SK-N-SH (cell line): ENCODE data around the gene SMAD7. TPM values are rescaled to one million over a fixed set of nuclear protein-coding genes. Genes with fewer than 3 reads are reported as not detected.

ENCODE experiments used
- CTCF ChIA-PET: fragments of 300-600, 350-600 bp; formaldehyde crosslinking; extraction: SDS; loops from one replicate; lab custom pipeline; 2021; lab: Yijun Ruan, JAX
- POLR2A ChIA-PET: fragments of 350-600 bp; sonication (Branson Sonifier 250); formaldehyde crosslinking; extraction: SDS; loops from one replicate; lab custom pipeline; 2020; ENCODE audit warnings: antibody characterized with exemption, inconsistent platforms; lab: Yijun Ruan, JAX
- DNase-seq: peaks from one replicate; pipeline ENCODE4 v3.0.0; 2012
- H2AFZ ChIP-seq: fragments of 200-600 bp; sonication (generic); 2 replicates; pipeline ENCODE4 v1.8.1; 2016; ENCODE audit warnings: antibody characterized with exemption, mild to moderate bottlenecking, low read depth
- H3F3A ChIP-seq: fragments of 200-600 bp; sonication (generic); replicated peaks from 2 replicates; pipeline ENCODE3; 2016; ENCODE audit warnings: antibody characterized with exemption, mild to moderate bottlenecking; ENCODE audit not compliant: insufficient read depth
- H3K27ac ChIP-seq, 2 experiments: fragments of 200-500 bp in 1 of 2; fragments of 200-600 bp in 1 of 2; sonication (Bioruptor generic) in 1 of 2; sonication (generic), shearing (Covaris generic) in 1 of 2; 2 replicates each; pipeline versions ENCODE4 v1.5.1 to v1.6.1; 2014 to 2016; ENCODE audit warnings: low read depth in 2 of 2, inconsistent platforms in 1 of 2, low read length in 1 of 2, mild to moderate bottlenecking in 1 of 2, mixed read lengths in 1 of 2
- H3K27me3 ChIP-seq: fragments of 200-600 bp; sonication (generic), shearing (Covaris generic); 2 replicates; pipeline ENCODE4 v1.6.1; 2016; ENCODE audit warnings: mixed run types; ENCODE audit not compliant: insufficient read depth
- H3K36me3 ChIP-seq, 2 experiments: fragments of 200-500 bp in 1 of 2; fragments of 200-600 bp in 1 of 2; sonication (Bioruptor generic) in 1 of 2; sonication (generic) in 1 of 2; replicated peaks in 1 of 2; 2 replicates each; pipeline versions ENCODE3 to v1.5.1; 2014 to 2016; ENCODE audit warnings: low read length in 1 of 2, mild to moderate bottlenecking in 1 of 2; ENCODE audit not compliant: insufficient read depth in 2 of 2, control insufficient read depth in 1 of 2
- H3K4me1 ChIP-seq, 2 experiments: fragments of 200-500 bp in 1 of 2; fragments of 200-600 bp in 1 of 2; sonication (Bioruptor generic) in 1 of 2; sonication (generic), shearing (Covaris generic) in 1 of 2; 2 replicates each; pipeline versions ENCODE4 v1.5.1 to v1.6.1; 2014 to 2016; ENCODE audit warnings: low read depth in 1 of 2, low read length in 1 of 2, mixed run types in 1 of 2; ENCODE audit not compliant: insufficient read depth in 2 of 2, control insufficient read depth in 1 of 2
- H3K4me2 ChIP-seq: fragments of 200-600 bp; sonication (generic), shearing (Covaris generic); 2 replicates; pipeline ENCODE4 v1.6.1; 2017; ENCODE audit warnings: mixed run types
- H3K4me3 ChIP-seq, 2 experiments: fragments of 200-500 bp in 1 of 2; fragments of 200-600 bp in 1 of 2; sonication (Bioruptor generic) in 1 of 2; sonication (generic), shearing (Covaris generic) in 1 of 2; 2 replicates each; pipeline versions ENCODE4 v1.5.1 to v1.8.1; 2014 to 2016; ENCODE audit warnings: low read depth in 2 of 2, inconsistent platforms in 1 of 2, low read length in 1 of 2, mild to moderate bottlenecking in 1 of 2, mixed read lengths in 1 of 2, moderate library complexity in 1 of 2
- H3K79me2 ChIP-seq: fragments of 200-600 bp; sonication (generic); 2 replicates; pipeline ENCODE4 v1.8.1; 2017; ENCODE audit warnings: mild to moderate bottlenecking; ENCODE audit not compliant: insufficient read depth
- H3K9ac ChIP-seq: fragments of 200-600 bp; sonication (generic); 2 replicates; pipeline ENCODE4 v1.6.1; 2017; ENCODE audit warnings: mixed run types
- H3K9me2 ChIP-seq: fragments of 200-600 bp; sonication (generic); 2 replicates; pipeline ENCODE4 v1.6.1; 2017; ENCODE audit warnings: mixed run types
- H3K9me3 ChIP-seq: fragments of 200-600 bp; sonication (generic); 2 replicates; pipeline ENCODE4 v1.6.1; 2017; ENCODE audit warnings: mixed run types, mild to moderate bottlenecking, moderate library complexity
- H4K20me1 ChIP-seq: fragments of 200-600 bp; sonication (generic); 2 replicates; pipeline ENCODE4 v1.6.1; 2017; ENCODE audit warnings: mild to moderate bottlenecking, mixed run types; ENCODE audit not compliant: insufficient read depth
- CHD2 ChIP-seq: fragments of 150-350 bp; IDR thresholded peaks from 2 replicates; pipeline ENCODE4 v1.6.1; 2018; ENCODE audit warnings: low read length; ENCODE audit not compliant: partially characterized antibody
- ELF1 ChIP-seq: IDR thresholded peaks from 2 replicates; pipeline ENCODE4 v1.4.0; 2012
- EP300 ChIP-seq, 2 experiments: IDR thresholded peaks; 2 replicates each; pipeline versions ENCODE4 v1.4.0 to v1.6.1; 2012; ENCODE audit warnings: borderline replicate concordance in 1 of 2, low read depth in 1 of 2, low read length in 1 of 2
- EZH2phosphoT487 ChIP-seq: fragments of 200-600 bp; sonication (generic); IDR thresholded peaks from 2 replicates; pipeline ENCODE4 v1.6.1; 2017; ENCODE audit warnings: low read depth, mixed run types, mild to moderate bottlenecking, antibody characterized with exemption, moderate library complexity, borderline replicate concordance
- FOSL2 ChIP-seq: IDR thresholded peaks from 2 replicates; pipeline ENCODE4 v1.4.0; 2012; ENCODE audit warnings: low read depth, mild to moderate bottlenecking, moderate library complexity, borderline replicate concordance
- GABPA ChIP-seq: IDR thresholded peaks from 2 replicates; pipeline ENCODE4 v1.4.0; 2012; ENCODE audit warnings: low read depth, mild to moderate bottlenecking
- IRF3 ChIP-seq: fragments of 150-350 bp; IDR thresholded peaks from 2 replicates; pipeline ENCODE4 v1.6.1; 2016; ENCODE audit warnings: mild to moderate bottlenecking, low read depth, low read length
- MXI1 ChIP-seq: IDR thresholded peaks from 2 replicates; pipeline ENCODE4 v1.6.1; 2012; ENCODE audit warnings: mild to moderate bottlenecking, low read depth, low read length, improper control_type of control experiment
- NFIC ChIP-seq: IDR thresholded peaks from 2 replicates; pipeline ENCODE4 v1.4.0; 2012; ENCODE audit warnings: borderline replicate concordance
- PBX3 ChIP-seq: IDR thresholded peaks from 2 replicates; pipeline ENCODE4; 2012
- POLR2AphosphoS5 ChIP-seq: IDR thresholded peaks from 2 replicates; pipeline ENCODE4 v1.6.1; 2012; ENCODE audit warnings: low read depth, low read length
- RAD21 ChIP-seq: IDR thresholded peaks from 2 replicates; pipeline ENCODE4 v1.6.1; 2012; ENCODE audit warnings: mild to moderate bottlenecking, low read length
- RCOR1 ChIP-seq: fragments of 150-350 bp; IDR thresholded peaks from 2 replicates; pipeline ENCODE4 v1.6.1; 2017; ENCODE audit warnings: antibody characterized with exemption, low read length
- REST ChIP-seq: IDR thresholded peaks from 2 replicates; pipeline ENCODE4 v1.6.1; 2012; ENCODE audit warnings: mild to moderate bottlenecking, low read depth, low read length, moderate library complexity
- TAF1 ChIP-seq: IDR thresholded peaks from 2 replicates; pipeline ENCODE4 v1.6.1; 2012; ENCODE audit warnings: low read depth, mild to moderate bottlenecking, low read length, moderate library complexity, borderline replicate concordance
- USF1 ChIP-seq: IDR thresholded peaks from 2 replicates; pipeline ENCODE4 v1.4.0; 2012; ENCODE audit warnings: low read depth, borderline replicate concordance
- YY1 ChIP-seq: IDR thresholded peaks from 2 replicates; pipeline ENCODE4 v1.4.0; 2012; ENCODE audit warnings: low read depth, mild to moderate bottlenecking
- WGBS: methylation state at CpG from one replicate; pipeline ENCODE4 v1.1.6; 2017; ENCODE audit warnings: low lambda C conversion rate; 5-methylcytosine and 5-hydroxymethylcytosine counted together
- polyA plus RNA-seq, 3 experiments: library from polyadenylated mRNA; depleted of rRNA; stranded (reverse); fragments of >200 nt; gene quantifications; 2 replicates each; pipeline ENCODE4 v1.2.3, GENCODE V29; 2012

SMAD7 gene
- polyA plus RNA-seq, 1 of the 3 experiments (the other 2 are of a cell fraction), result 20.0 TPM

- no peak for TF ChIP-seq REST
- no peak for TF ChIP-seq PBX3
- no peak for TF ChIP-seq POLR2AphosphoS5
- no peak for TF ChIP-seq NFIC
- no peak for TF ChIP-seq GABPA
- no peak for TF ChIP-seq ELF1
Observed at GRCh38 chr18:48914581-48915251, 36.0 kb downstream of the SMAD7 start (continued).

- H3K4me1 ChIP-seq, result peaks cover 0 to 12% of the 10 kb centered on the region in 2 experiments; a peak in 1 of 4 replicates
- H3K27me3 ChIP-seq, result no peaks in the 10 kb centered on the region
- no peaks in the 10 kb centered on the region for H3K9me3 ChIP-seq
- H3K4me3 ChIP-seq, result no peak overlapping the region
- no peak overlapping the region for H3K27ac ChIP-seq
- no peaks in the 10 kb centered on the region for H3K9me2 ChIP-seq
- no peak overlapping the region for H2AFZ ChIP-seq
- H3F3A ChIP-seq, result peaks cover 31% of the 10 kb centered on the region
- H3K79me2 ChIP-seq, result peaks cover 10% of the 10 kb centered on the region
- H3K4me2 ChIP-seq, result no peak overlapping the region
- H3K9ac ChIP-seq, result no peak overlapping the region
- H4K20me1 ChIP-seq, result no peaks in the 10 kb centered on the region
- CTCF ChIA-PET, result interaction anchor here (1.7 kb wide), 1 partner anchor 78 kb away, joined by 3 read pairs; no protein-coding TSS in a partner anchor
- POLR2A ChIA-PET, result no interaction called here
- no peak for DNase-seq
- H3K36me3 ChIP-seq, result no peaks in the 10 kb centered on the region
- 89% methylated on average over 3 of the region's 3 CpGs for WGBS
- TF ChIP-seq EP300 (IDR thresholded peaks at IDR 0.05; ENCODE audit: borderline replicate concordance in 1 of 2, low read depth in 1 of 2, low read length in 1 of 2) (no peak), USF1 (peak; percentile 73; the same call in 1 of the 2 replicates)
Observed at GRCh38 chr18:48913775-48914174, 37.0 kb downstream of the SMAD7 start.

GRCh38 chr18:48913201-48913600 is 37.6 kb downstream of the SMAD7 start:
- H3K27ac ChIP-seq, result no peak overlapping the region
- POLR2A ChIA-PET, result no interaction called here
- TF ChIP-seq RAD21, result peak; percentile 46
- no peak for TF ChIP-seq MXI1
- no peak for TF ChIP-seq POLR2AphosphoS5
- TF ChIP-seq CHD2, result no peak
- no peak for TF ChIP-seq EZH2phosphoT487
- TF ChIP-seq ELF1, result no peak
- no peak for TF ChIP-seq PBX3
- no peak for TF ChIP-seq TAF1
- TF ChIP-seq RCOR1, result no peak
- no peak for TF ChIP-seq FOSL2
- TF ChIP-seq IRF3, result no peak
- TF ChIP-seq YY1, result no peak

More at GRCh38 chr18:48913201-48913600, 37.6 kb downstream of the SMAD7 start:
- Histone ChIP-seq H3K9me2 (no peaks in the 10 kb centered on the region), H2AFZ (no peak overlapping the region), H4K20me1 (no peaks in the 10 kb centered on the region), H3F3A (peaks cover 26% of the 10 kb centered on the region), H3K9me3 (no peaks in the 10 kb centered on the region), H3K27me3 (no peaks in the 10 kb centered on the region), H3K79me2 (peaks cover 4% of the 10 kb centered on the region; the same call in 1 of the 2 replicates), H3K9ac (no peak overlapping the region), H3K4me1 (peaks cover 0 to 12% of the 10 kb centered on the region in 2 experiments; a peak in 1 of 4 replicates), H3K4me2 (no peak overlapping the region), H3K4me3 (no peak overlapping the region), H3K36me3 (no peaks in the 10 kb centered on the region)
- CTCF ChIA-PET, result no interaction called here
- no peak for DNase-seq
- 93% methylated on average over 3 of the region's 5 CpGs for WGBS
